Activated CD8-positive, alpha-beta memory T cell treated with anti-CD3 and anti-CD28 coated beads, Interleukin-2, amount 50 U/mL, for 24 hours (primary cell): ENCODE results near the gene ABCA4.

ENCODE experiments used
- DNase-seq: peaks from one replicate; pipeline ENCODE4 v3.0.0-alpha.2; 2020; ENCODE audit errors: extremely low read depth

The ABCA4 gene

GRCh38 chr1:94083681-94084080 lies 37.3 kb downstream of the ABCA4 start:
- no peak for DNase-seq

GRCh38 chr1:94081566-94082344 lies 39.2 kb downstream of the ABCA4 start:
- DNase-seq = no peak

- no peak for DNase-seq
Measured at GRCh38 chr1:94079989-94080388, 41.0 kb downstream of the ABCA4 start.

- DNase-seq = no peak
Measured at GRCh38 chr1:94079080-94079940, 41.6 kb downstream of the ABCA4 start.

- no peak for DNase-seq
Measured at GRCh38 chr1:94072840-94073522, 48.0 kb downstream of the ABCA4 start.

- DNase-seq = no peak
Measured at GRCh38 chr1:94071976-94072375, 49.0 kb downstream of the ABCA4 start.

- no peak for DNase-seq
Measured at GRCh38 chr1:94071391-94071790, 49.6 kb downstream of the ABCA4 start.

- DNase-seq = no peak
Measured at GRCh38 chr1:94070865-94071264, 50.1 kb downstream of the ABCA4 start.

- DNase-seq = no peak
Measured at GRCh38 chr1:94069919-94070285, 51.0 kb downstream of the ABCA4 start.

GRCh38 chr1:94068999-94069918 lies 51.7 kb downstream of the ABCA4 start:
- DNase-seq = no peak

GRCh38 chr1:94068096-94068998 lies 52.6 kb downstream of the ABCA4 start:
- no peak for DNase-seq

GRCh38 chr1:94067196-94067595 lies 53.8 kb downstream of the ABCA4 start:
- DNase-seq = no peak

- no peak for DNase-seq
Measured at GRCh38 chr1:94063379-94063778, 57.6 kb downstream of the ABCA4 start.

- no peak for DNase-seq
Measured at GRCh38 chr1:94061513-94062443, 59.2 kb downstream of the ABCA4 start.

GRCh38 chr1:94060720-94061119 lies 60.2 kb downstream of the ABCA4 start:
- DNase-seq = no peak

- no peak for DNase-seq
Measured at GRCh38 chr1:94058766-94059165, 62.2 kb downstream of the ABCA4 start.

- no peak for DNase-seq
Measured at GRCh38 chr1:94056996-94057395, 64.0 kb downstream of the ABCA4 start.

- DNase-seq = no peak
Measured at GRCh38 chr1:94056171-94056570, 64.8 kb downstream of the ABCA4 start.

GRCh38 chr1:94055459-94056122 lies 65.4 kb downstream of the ABCA4 start:
- no peak for DNase-seq
